Bronchial smooth muscle cell (primary cell): ENCODE results near the gene SERPINB11. TPM values are rescaled to one million over a fixed set of nuclear protein-coding genes. Genes with fewer than 3 reads are reported as not detected.

Source experiments
- total RNA-seq: library from RNA; depleted of rRNA; stranded (reverse); fragments of >200 nt; gene quantifications from 2 replicates; pipeline ENCODE4 v1.2.1, GENCODE V29; 2014

The SERPINB11 gene
- total RNA-seq: not detected in 2 replicates

GRCh38 chr18:63702660-63703059 lies at the start of gene SERPINB11:
SERPINB11 (plus strand) TSS chr18:63702960; CDS start chr18:63710194, 7,234 bp downstream.

GRCh38 chr18:63661750-63662149 lies 41.0 kb upstream of the SERPINB11 start, which contains the start of gene SERPINB3:
SERPINB3 (minus strand) TSS chr18:63661893; CDS start chr18:63661216, 677 bp downstream.

Other genes with a start within 250 kb of the SERPINB11 start
- gene SERPINB5, start 226.0 kb upstream of the SERPINB11 start, total RNA-seq: 0.16 and 0.34 TPM in 2 replicates
- not detected in 2 replicates for gene SERPINB12, start 160.6 kb upstream of the SERPINB11 start, total RNA-seq
- 0.16 TPM in 1 of 2 replicates, not detected in the other for gene SERPINB13, start 115.6 kb upstream of the SERPINB11 start, total RNA-seq
- not detected in 2 replicates for gene SERPINB4, start 58.7 kb upstream of the SERPINB11 start, total RNA-seq
- gene SERPINB3, start 41.1 kb upstream of the SERPINB11 start, total RNA-seq: 0.09 TPM in 1 of 2 replicates, not detected in the other
- gene SERPINB7, start 72.5 kb downstream of the SERPINB11 start, total RNA-seq: 0.79 TPM in 1 of 2 replicates, not detected in the other
- gene SERPINB2, start 184.7 kb downstream of the SERPINB11 start, total RNA-seq: 1.4 TPM in 1 of 2 replicates, not detected in the other
- gene SERPINB10, start 205.0 kb downstream of the SERPINB11 start, total RNA-seq: not detected in 2 replicates
- not detected in 2 replicates for gene HMSD, start 246.3 kb downstream of the SERPINB11 start, total RNA-seq